ENCODE results near the gene RNF7.

Gene RNF7

DNA sequence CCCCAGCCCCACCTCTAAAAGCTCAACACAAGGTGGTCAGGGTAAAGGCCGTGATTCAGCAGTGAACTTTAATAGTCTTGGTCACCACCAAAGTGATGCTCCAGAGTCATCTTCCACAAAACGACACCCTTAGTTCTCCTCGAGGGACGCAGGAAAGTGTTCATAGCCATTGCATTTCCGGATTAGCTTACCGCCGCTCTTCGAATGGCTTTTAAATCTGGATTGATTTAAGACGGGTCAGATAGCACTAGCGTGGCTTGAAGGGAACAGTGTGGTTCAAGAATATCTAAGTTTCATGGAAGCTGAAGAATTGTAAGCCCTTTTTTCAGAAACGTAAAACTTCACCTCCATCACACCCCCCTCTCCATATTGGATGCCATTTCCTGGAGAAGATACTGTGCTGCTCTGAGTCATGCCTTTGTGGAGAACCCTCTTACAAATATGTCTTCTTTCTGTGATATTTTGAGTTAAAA lies 829 bp downstream of the RNF7 start:
- peaks cover 14% of the 10 kb centered on the region for H3K36me3 ChIP-seq (replicated peaks; ENCODE audit: low read depth, low read length)
- H2AFZ ChIP-seq (ENCODE audit: low read depth, low read length) = 0 out of 2 replicates have a peak overlapping the region, but pooled peaks have one; percentile 95

GRCh38 chr3:141739731-141740130 lies 1.6 kb downstream of the RNF7 start:
- Histone ChIP-seq H3K9me3 (ENCODE audit: insufficient read depth, low read length) (no peaks in the 10 kb centered on the region), H3K79me2 (ENCODE audit: low read length) (peaks cover 67% of the 10 kb centered on the region), H2AFZ (ENCODE audit: low read depth, low read length) (no peak overlapping the region), H3K27me3 (ENCODE audit: low read depth, low read length) (no peaks in the 10 kb centered on the region), H3K9ac (ENCODE audit: low read length) (peak overlapping the region; percentile 94; the same call in 1 of the 2 replicates), H3K4me1 (ENCODE audit: low read length) (peaks cover 32% of the 10 kb centered on the region), H4K20me1 (ENCODE audit: insufficient read depth, low read length) (peaks cover 33% of the 10 kb centered on the region), H3K4me3 (ENCODE audit: low read length) (peak overlapping the region; percentile 96), H3K36me3 (replicated peaks; ENCODE audit: low read depth, low read length) (peaks cover 22% of the 10 kb centered on the region), H3K4me2 (ENCODE audit: low read length) (peak overlapping the region; percentile 93), H3K27ac (ENCODE audit: low read length) (no peak overlapping the region)
- no peak for TF ChIP-seq EZH2phosphoT487 (IDR thresholded peaks at IDR 0.05; ENCODE audit: low read depth)

More for the DNA sequence above, 829 bp downstream of the RNF7 start:
- Histone ChIP-seq H3K27ac (ENCODE audit: low read length) (peak overlapping the region; percentile 60), H3K9ac (ENCODE audit: low read length) (peak overlapping the region; percentile 94), H3K27me3 (ENCODE audit: low read depth, low read length) (no peaks in the 10 kb centered on the region), H4K20me1 (ENCODE audit: insufficient read depth, low read length) (peaks cover 29% of the 10 kb centered on the region), H3K9me3 (ENCODE audit: insufficient read depth, low read length) (no peaks in the 10 kb centered on the region), H3K4me3 (ENCODE audit: low read length) (peak overlapping the region; percentile 96), H3K4me1 (ENCODE audit: low read length) (peaks cover 32% of the 10 kb centered on the region), H3K4me2 (ENCODE audit: low read length) (peak overlapping the region; percentile 93), H3K79me2 (ENCODE audit: low read length) (peaks cover 59% of the 10 kb centered on the region)
- TF ChIP-seq EZH2phosphoT487 (IDR thresholded peaks at IDR 0.05; ENCODE audit: low read depth) = no peak
- TF ChIP-seq CTCF (IDR thresholded peaks at IDR 0.05; ENCODE audit: low read depth, low read length) = no peak

- no peaks in the 10 kb centered on the region for H3K27me3 ChIP-seq (ENCODE audit: low read depth, low read length)
- H3K27ac ChIP-seq (ENCODE audit: low read length) = no peak overlapping the region
- H4K20me1 ChIP-seq (ENCODE audit: insufficient read depth, low read length) = peaks cover 33% of the 10 kb centered on the region
- peaks cover 32% of the 10 kb centered on the region for H3K4me1 ChIP-seq (ENCODE audit: low read length)
- H3K4me2 ChIP-seq (ENCODE audit: low read length) = peak overlapping the region; percentile 93
- peaks cover 25% of the 10 kb centered on the region for H3K36me3 ChIP-seq (replicated peaks; ENCODE audit: low read depth, low read length)
- TF ChIP-seq EZH2phosphoT487 (IDR thresholded peaks at IDR 0.05; ENCODE audit: low read depth) (no peak), CTCF (IDR thresholded peaks at IDR 0.05; ENCODE audit: low read depth, low read length) (no peak)
- peaks cover 71% of the 10 kb centered on the region for H3K79me2 ChIP-seq (ENCODE audit: low read length)
- no peak overlapping the region for H2AFZ ChIP-seq (ENCODE audit: low read depth, low read length)
- no peak overlapping the region for H3K9ac ChIP-seq (ENCODE audit: low read length)
- H3K9me3 ChIP-seq (ENCODE audit: insufficient read depth, low read length) = no peaks in the 10 kb centered on the region
- no peak overlapping the region for H3K4me3 ChIP-seq (ENCODE audit: low read length)
Measured at GRCh38 chr3:141740349-141740748, 2.3 kb downstream of the RNF7 start.

GRCh38 chr3:141743305-141743704 lies 5.2 kb downstream of the RNF7 start:
- H3K4me3 ChIP-seq (ENCODE audit: low read length) = no peak overlapping the region
- no peaks in the 10 kb centered on the region for H3K27me3 ChIP-seq (ENCODE audit: low read depth, low read length)
- peaks cover 69% of the 10 kb centered on the region for H3K79me2 ChIP-seq (ENCODE audit: low read length)
- H3K9me3 ChIP-seq (ENCODE audit: insufficient read depth, low read length) = no peaks in the 10 kb centered on the region
- peaks cover 33% of the 10 kb centered on the region for H4K20me1 ChIP-seq (ENCODE audit: insufficient read depth, low read length)
- TF ChIP-seq CTCF (IDR thresholded peaks at IDR 0.05; ENCODE audit: low read depth, low read length) = no peak
- TF ChIP-seq EZH2phosphoT487 (IDR thresholded peaks at IDR 0.05; ENCODE audit: low read depth) = no peak
- H3K36me3 ChIP-seq (replicated peaks; ENCODE audit: low read depth, low read length) = peaks cover 38% of the 10 kb centered on the region
- peaks cover 20% of the 10 kb centered on the region for H3K4me1 ChIP-seq (ENCODE audit: low read length)
- no peak overlapping the region for H3K9ac ChIP-seq (ENCODE audit: low read length)
- no peak overlapping the region for H3K27ac ChIP-seq (ENCODE audit: low read length)
- H2AFZ ChIP-seq (ENCODE audit: low read depth, low read length) = no peak overlapping the region
- no peak overlapping the region for H3K4me2 ChIP-seq (ENCODE audit: low read length)

Measured in OCI-LY3 (cell line).